ENCODE data around the gene ALPL.

Gene ALPL

DNA sequence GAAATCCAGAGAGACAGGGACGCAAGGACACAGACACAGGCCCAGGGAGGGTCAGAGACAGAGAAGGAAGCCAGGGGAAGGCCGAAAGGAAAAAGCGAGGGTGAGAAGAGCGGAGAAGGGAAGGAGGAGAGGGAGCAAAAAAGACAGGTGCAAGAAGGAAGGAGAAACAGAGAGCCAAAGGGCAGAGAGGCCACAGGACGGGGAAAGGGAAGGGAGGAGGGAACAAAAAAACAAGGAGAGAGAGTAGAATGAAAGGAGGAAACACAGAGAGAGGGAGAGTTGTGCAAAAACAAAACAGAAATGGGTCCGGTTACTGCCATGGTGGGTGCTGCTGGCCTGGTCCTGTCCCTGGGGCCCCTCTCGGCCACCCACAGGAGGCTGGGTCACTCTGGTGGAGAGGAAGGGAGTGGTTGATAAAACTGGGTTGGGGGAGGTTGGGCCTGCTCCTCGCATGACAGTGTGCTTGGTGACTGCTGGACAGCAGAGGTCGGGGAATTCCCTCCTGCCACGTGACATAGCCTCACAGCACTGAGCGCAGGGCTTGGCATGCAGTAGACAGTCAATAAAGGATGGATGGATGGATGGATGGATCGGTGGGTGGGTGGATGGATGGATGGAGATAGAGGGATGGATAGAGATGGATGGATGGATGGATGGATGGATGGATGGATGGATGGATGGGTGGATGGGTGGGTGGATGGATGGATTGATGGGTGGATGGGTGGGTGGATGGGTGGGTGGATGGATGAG, 95.2 kb downstream of the ALPL start:
- DNase-seq: no peak

DNA sequence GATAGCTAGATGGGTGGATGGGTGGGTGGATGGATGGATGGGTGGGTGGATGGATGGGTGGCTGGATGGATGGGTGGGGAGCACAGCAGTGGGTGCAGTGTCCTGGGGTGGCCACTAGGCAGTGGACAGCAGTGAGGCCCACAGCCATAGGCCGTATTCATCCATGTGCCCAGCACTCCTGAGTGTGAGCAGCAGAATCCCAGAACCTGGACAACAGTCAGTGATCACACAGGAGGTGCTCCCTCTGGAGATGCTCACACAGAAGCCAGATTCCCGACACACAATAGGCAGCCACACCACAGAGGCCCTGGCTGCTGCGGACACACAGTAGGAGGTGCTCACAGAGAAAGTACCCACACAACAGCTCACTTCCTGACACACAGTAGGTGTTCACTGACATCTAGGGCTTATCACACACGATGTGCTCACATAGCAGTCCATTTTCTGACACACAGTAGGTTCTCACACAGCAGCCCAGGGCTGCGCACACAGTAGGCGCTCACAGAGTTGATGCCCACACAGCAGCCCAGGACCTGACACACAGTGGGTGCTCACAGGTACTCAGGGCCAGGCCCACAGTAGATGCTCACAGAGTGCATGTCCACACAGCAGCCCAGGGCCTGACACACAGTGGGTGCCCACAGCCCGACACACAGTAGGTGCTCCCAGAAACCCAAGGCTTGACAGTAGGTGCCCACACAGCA, 95.9 kb downstream of the ALPL start:
- DNase-seq: no peak

DNA sequence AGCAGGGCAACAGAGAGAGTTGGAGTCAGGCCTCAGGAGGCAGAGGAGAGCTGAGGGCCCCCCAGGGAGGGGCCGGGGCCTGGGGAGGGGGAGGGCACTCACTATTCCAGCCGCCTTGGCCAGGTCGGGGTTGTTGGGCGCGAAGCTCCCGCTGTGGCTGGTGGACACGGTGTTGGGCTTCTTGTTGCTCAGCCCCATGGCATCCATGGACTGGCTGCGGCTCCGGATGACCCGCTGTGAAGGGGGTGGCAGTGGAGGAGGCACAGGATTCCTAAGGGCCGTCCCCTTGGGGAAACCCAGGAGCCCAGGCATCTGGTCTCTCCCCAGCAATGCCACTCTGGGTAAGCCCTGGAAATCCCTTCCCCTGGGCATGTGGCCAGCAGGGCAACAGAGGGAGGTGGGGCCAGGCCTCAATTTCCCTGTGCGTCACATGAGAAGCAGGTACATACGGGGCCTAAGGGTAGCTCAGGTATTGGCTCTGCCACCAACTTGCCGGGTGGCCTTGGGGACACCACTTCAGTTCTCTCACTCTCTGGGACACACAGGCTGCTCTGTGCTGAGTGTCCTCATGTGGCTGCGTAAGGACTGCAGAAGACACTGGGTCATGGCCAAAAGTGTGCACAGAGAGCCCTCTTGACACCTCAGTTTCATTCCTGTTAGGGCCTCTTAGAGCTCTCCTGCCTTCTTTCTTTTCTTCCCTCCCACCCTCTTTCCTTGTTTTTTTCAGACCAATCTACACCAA, 96.9 kb downstream of the ALPL start:
- no peak for DNase-seq

DNA sequence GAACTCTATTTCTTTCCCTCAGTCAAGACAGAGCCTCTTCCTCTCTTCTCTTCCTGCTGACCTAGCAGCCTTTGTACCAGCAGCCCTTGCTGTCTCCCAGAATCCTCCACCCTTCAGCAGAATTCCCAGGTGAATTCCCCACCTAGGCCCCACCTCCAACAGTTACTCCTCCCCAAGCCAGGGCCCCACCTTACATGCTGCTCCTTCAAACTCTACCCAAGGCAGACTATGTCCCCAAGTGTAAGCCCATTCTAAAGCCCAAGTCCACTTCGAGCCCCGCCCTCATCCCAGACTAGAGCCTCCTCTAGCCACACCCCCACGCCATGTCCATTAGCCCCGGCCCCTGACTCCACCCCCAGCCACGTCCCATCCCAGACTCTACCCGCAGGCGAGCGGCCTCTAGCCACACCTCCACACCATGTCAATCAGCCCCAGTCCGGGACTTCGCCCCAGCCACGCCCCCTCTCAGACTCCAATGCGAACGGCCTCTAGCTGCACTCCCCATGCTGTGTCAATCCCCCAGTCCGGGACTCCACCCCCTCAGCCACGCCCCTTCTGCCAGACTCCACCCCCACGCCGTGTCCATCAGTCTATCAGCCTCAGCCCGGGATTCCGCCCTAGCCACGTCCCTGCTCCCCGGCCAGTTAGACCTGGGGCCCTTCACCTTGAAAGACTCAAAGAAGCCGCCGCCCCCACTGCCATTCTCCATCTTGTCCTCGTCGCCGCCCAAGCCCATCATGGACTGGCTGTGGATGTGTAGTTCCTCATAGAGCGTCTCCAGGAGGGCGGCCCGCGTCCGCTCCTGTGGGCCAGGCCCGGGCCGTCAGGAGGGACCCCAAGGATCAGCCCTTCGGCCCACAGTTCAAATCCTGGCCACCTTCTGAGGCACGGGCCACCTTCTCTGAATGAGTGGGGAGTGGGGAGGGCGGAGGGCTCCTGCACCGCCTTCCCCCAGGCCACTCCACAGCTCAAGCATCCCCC, 98.6 kb downstream of the ALPL start:
- no peak for DNase-seq

DNA sequence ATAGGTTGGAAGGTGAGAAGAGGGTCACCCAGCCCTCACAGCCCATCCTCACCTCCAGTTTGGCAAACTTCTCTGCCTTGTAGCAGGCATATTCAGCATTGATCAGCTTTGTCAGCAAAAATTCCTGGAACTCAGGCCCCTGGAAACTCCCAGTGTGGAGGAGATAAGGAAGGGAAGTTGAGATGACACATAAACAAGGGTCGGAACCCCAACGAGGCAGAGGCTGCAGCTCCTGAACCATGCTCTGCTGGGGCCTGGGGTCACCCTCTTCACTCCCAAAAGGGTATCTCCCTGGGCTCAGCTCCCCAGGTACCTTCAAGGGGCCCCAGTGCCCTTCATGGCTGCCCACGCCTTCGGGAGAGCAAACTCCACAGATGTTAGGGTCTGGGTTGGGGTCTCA, 99.6 kb downstream of the ALPL start:
- no peak for DNase-seq

DNA sequence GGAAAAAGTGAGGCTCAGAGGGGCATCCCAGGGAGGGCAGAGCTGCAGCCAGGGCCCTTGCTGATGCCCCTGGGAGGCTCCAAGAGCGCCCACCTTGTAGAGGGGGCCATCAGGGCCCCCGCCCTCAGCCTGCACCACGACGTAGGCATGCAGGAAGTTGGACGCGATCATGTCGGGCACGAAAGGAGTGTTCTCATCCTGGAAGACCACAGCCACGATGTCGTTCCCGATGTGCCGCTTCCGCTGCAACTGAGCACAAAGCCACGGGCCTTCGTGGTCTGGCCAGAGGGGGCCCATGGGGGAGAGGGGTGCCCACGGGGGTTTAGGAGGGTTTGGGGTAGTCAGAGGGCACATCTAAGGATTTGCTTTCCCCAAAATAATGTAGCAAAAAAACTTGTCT, 100.8 kb downstream of the ALPL start:
- no peak for DNase-seq

DNA sequence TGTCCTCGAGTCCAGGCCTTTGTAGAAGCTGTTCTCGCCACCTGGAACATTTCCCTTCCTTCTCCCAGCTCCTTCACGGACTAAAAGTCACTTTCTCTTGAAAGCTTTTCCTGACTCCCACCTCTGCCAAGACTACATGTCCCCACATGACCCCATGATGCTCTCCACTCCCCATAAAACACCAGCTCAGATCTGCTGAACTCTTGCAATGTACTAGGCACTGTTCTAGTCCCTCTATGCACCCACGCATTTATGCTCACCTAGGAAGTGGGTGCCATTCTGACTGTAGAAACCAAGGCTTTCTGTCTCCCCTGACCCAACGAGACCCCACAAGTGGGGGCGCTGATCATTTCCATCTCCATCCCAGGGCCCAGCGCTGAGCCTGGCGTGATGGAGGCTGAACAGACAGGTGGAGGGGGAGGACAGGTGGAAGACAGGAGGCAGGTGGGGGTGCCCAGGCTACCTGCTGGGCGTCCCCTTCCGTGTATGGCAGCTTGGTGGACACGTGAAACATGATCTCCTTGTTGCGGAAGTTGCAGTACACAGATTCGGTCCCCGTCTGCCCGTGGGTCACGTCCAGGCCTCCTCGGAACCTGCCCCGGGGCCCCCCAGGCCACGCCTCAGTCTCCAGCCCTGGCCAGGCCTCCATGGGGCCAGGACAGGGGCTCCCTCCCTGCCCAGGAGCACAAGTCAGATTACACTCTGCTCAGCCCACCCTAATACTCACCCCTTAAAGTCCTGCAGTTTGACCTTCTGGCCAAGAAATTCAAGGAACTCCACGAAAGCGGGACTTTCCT, 102.0 kb downstream of the ALPL start:
- DNase-seq: no peak

DNA sequence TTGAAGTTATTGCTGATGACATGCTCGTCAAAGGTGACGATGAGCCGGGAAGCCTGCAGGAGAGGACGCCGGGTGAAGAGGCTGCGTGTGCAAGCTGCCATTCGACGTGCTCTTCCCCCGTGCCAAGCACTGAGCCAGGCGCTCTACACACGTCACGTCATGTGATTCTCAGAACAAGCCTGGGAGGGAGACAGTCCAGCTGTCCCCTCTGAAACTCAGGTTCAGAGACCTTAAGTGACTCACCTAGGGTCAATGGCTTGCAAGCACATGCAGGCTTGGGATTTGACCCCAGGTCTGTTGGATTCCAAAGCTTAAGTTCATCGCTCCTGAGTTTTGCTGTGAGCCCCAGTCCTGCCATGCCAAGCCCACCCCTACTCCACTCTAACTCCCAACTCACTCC, 102.8 kb downstream of the ALPL start:
- no peak for DNase-seq

DNA sequence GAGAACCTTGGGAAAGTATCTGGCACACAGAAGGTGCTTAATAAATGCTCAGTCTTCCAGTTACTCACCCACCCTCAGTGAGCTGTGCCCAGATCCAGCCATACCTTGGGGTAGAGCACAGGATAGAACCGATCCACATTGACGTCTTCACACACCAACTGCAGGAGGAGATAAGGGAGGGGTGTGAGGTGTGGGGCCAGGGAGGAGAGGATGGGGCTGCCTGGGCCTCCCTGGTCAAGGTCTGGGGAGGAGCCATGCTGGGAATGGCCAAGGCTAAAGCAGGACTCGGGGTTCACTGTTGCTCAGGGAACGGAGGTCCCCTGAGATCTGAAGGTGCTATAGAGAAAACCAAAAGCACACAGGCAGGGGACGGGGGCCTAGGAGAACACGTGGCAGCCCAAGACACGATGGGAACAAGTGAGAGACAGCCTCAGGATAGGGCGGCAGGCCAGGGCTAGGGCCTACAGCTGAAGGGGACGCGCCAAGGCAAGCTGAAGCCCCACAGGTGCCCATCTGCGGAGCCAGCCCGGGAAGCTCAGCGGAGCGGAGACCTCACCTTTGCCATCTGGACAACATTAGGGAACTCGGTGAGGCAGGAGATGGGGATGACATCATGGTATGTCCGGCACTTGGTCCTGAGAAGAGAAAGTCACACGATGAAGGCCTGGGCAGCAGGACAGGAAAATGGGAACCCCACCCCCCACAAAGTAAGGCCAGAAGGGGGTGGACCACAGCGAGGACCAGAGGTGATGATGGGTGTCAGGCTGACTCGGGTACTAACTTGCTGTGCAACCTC, 104.0 kb downstream of the ALPL start:
- no peak for DNase-seq

DNA sequence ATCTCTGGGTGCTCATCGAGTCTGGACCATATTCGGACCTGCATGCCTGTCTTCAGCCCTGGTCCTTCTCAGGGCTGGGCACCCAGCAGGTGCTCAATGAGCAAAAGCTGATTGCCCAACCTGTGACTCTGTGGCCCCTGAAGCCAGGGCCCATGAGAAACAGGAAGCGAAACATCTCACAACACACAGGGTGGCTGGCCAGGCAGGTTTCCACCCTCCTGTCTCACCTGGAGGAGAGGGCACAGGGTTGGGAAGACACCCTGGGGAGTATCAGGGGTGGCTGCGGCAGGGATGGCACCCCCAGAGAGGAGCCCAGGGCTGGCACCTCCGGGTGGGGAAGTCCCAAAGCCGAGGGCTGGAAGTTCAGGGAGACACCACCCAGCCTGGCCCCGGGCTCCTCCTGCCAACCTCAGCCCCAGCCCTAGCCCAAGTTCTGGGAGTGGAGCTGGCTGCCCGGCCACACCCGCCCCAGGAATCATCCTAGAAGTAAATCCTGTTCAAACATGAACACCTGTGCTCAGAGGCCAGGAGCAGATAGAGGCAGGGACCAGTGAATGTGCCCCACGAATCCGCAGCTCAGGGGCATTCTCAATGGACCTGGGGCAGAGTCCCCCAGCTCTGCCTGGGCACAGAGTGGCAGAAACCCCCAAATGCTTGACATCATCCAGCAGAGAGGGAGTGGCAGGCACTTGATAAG, 105.3 kb downstream of the ALPL start:
- no peak for DNase-seq

DNA sequence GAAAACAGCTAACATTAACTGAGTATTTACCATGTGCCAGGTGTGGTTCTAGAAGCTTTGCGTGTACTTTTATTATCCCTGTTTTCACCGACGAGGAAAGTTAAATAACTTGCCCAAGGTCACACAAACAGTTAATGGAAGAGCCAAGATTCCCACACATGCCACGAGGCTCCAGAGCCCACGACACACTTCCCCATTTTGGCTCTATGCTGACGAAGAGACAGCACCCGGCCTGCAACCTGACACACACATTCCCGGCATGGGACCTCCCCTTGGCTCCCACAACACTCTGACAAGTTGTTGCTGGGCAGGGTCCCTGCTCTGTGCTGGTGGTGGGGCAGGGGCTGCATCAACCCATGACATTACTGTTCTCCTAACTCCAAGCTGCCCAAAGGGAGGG, 107.1 kb downstream of the ALPL start:
- no peak for DNase-seq

DNA sequence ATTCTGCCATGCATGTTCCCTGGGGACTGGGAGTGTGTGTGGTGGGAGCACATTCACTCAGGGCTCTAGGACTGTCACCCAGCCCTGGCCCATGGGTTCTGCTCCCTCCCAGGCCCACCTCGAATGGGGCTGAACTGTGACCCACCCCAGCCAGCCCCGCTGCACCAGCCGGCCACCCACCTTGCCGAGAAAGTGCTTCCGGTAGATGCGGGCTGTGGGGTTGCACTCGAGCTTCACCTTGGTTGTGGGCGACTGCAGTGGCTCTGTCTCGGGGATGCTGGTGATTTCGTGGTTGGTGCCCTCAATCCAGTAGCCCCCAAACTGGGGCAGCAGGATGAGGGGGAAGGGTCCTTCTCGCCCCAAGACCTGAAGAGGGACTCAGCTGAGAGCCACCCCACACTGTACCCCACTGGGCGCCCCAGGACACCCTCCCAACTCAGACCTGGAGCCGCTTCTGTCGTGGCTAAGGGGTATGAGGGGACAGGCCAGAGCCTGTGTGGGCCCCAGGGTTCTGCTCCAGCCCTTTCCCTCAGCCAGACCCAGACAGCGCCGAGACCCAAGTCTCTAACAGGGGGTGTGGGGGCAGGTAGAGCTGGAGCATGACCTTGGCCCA, 108.0 kb downstream of the ALPL start:
- DNase-seq: no peak

DNA sequence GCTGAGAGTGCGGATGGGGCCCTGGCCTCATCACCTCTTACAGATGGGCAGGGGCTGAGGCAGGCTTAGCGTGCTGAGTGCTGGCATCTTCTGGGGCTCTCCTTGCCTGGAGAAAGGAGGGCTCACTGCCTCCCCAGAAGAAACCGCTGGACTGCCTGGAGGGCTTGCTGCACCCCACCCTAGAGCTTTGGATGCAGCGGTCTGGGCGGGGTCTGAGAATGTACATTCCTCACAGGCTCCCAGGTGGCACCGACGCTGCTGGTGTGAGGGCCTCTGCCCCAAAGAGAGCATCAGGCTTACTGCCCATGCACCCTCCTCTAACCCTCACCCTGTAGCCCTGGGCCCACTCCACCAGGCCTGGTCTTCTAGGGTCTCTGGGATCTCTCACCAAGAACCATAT, 108.8 kb downstream of the ALPL start:
- no peak for DNase-seq

DNA sequence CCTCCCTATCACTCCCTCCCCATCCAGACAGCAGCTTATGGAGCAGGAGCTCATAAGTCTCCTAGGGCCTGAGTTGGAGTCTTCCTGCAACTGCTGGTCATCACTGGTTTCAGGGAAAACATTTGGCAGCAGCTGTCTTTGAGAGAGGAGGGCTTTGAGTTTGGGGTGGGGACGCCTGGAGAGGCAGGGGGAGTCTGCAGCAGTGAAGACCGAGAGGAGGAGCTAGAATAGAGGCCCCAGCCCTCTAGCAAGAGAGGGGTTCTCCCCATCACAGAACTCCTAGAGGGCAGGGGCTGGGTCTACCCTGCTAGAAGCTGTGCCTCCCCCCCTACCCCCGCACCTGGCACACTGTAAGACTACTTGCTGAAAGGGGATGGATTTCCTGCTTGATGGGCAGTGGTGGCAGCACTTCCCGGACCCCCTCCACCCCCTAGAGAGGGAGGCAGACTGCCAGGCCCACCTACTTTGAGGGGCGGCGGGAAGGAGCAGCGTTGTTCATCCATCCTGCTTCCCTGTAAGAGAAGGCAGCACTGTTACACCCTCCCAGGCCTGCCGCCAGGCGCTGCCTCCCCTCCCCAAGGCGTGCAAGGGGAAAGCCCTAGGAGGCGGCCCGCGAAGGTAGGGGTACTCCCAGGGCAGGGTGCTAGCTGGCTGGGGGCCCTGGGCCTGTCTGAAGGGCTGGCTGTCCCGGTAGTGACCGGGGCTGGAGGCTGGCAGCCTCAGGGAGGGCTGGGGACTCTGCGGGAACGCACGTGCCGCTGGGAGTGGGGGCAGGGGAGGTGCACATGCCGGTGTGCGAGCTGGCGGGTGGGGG, 109.5 kb downstream of the ALPL start:
- no peak for DNase-seq

DNA sequence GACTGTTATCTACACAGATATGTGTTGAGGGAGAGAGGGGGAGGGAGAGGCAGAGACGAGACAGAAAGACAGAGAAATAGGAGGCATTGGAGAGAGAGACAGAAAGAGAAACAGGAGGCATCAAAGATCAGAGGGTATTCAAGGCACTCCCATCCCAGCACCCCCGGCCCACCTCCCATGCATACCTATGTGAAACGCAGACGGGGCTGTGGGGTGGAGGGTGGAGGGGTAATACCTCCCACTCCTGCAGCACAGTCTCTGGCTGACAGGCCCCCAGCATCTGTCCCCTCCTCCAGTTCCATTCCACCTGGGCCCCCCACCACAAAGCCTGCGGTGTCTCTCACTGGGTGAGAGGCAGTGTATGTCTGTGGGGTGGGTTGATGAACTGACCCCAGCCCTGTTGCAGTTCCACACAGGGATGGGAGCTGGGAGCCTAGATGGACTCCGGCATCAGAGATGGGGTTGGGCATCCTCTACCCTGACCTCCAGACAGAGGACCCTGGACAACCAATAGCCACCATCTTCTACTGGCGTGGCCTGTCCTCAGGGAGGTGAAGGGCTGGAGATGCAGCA, 110.2 kb downstream of the ALPL start:
- no peak for DNase-seq

DNA sequence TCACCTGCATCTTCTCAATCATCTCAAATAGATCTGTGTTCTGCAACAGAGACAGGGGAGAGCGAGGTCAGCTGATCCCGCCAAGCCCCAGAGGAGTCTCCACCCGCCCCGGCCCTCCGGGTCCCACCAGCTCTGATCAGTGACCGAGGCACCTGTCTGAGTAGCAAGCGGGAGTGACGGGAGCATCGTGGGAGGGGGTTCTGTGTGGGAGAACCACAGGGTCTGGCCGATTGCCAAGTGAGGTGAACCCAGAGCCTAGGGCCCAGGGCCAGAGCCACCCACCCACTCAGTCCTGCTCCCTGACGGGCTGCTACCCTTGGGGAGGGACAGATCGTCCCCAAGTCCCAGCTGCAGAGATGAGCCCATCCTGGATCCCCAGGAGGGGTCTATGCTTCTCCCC, 110.8 kb downstream of the ALPL start:
- DNase-seq: no peak

DNA sequence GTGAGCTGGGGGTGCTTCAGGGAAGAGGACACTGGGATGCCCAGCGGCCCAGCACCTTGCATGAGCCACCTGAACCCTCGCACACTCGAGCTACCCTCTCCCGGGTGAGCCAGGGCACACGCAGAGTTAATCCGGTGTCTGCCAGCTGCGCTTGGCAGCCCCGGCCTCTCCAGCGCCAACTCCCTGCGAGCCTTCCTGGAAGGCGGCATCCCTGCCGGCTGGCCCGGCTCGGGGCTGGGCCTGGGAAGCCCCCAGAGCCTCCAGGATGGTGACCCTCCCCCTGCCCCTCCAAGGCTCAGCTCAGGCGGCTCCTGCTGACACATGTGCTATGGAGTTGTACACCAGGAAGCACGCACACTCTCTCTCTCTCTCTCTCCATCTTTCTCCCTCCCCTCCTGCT, 111.3 kb downstream of the ALPL start:
- DNase-seq: no peak

DNA sequence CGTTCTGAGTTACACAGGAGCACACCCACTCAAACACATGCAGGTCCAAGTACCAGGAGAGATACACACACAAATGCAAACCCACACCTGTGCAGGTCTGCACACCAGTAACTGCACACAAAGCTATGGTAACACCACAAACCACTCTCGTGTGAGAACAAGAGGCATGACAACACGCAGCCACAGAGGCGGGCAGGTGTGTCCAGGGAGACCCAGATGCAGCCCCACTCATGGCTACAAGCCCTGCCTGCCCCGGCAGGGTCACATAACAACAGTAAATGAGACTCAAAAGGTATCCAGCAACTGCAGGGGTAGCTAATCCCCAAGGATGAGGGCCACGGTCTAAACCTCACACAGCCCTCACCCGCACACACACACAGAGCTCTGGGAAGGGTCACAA, 111.8 kb downstream of the ALPL start:
- DNase-seq: no peak

Data from NCI-H2081 treated with DMSO at 0.1 percent for 48 hours (cell line).